RPMI8226 (cell line): ENCODE data around the gene EGFLAM.
"Not testable (repeated sequence)": the region's sequence is repeated elsewhere in the genome, so short reads cannot be mapped to it uniquely, and the experiment has no call there.

ENCODE experiments used
- DNase-seq: peaks from one replicate; pipeline ENCODE4 v3.0.0-alpha.2; 2015

EGFLAM gene

DNA sequence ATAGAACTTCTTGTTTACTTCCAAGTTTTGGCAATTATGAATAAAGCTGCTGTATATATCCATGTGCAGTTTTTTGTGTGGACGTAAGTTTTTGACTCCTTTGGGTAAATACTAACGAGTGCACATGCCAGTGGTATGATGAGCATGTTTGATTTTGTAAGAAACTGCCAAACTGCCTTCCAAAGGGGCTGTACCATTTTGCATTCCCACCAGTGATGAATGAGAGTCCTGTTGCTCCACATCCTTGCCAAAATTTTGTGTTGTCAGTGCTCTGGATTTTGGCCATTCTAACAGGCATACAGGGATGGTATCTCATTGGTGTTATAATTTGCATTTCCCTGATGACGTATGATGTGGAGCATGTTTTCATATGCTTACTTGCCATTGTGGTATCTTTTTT, 73.5 kb downstream of the EGFLAM start:
- DNase-seq = no peak

DNA sequence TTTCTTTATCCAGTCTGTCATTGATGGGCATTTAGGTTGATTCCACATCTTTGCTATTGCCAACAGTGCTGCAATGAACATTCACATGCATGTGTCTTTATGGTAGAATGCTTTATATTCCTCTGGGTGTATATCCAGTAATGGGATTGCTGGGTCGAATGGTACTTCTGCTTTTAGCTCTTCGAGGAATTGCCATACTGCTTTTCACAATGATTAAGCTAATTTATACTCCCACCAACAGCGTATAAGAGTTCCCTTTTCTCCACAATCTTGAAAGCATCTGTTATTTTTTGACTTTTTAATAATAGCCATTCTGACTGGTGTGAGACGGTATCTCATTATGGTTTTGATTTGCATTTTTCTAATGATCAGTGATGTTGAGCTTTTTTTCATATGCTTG, 74.8 kb downstream of the EGFLAM start:
- not testable (repeated sequence) for DNase-seq

DNA sequence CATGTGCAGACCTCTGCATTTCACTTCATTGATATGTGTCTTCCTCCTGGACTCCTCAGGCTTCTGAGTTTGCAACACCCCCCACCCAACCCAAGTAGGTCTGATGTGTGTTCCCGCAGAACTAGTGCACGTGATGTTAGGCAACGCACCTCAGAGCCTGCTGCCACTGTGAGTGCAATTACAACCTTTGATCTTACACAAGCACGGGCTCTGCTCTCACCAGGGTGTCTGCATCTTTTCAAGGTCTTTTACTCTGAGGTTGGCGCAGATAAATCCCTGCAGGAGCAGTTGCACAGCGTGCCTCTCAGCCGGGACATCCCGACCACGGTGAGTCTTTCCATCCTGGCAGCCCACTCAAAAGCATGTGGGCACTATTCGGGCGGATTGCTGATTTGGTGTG, 80.1 kb downstream of the EGFLAM start:
- no peak for DNase-seq

DNA sequence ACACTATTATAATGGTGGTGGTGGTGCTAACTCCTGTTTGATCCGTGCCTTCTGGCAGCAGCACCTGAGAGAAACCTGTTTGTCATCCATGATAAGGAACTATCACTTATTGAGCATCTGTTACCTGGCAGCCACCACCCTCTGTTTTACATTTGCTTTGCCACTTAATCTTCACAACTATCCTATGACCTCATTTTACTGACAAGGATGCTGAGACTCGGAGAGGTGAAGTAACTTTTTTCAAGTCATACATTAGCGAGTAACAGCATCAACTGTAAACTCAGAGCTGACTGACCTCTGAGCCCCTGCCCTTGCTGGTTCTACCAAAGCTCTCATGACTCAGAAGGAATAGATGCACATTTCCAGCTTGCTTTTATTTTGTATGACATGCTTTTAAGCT, 81.1 kb downstream of the EGFLAM start:
- DNase-seq = no peak

DNA sequence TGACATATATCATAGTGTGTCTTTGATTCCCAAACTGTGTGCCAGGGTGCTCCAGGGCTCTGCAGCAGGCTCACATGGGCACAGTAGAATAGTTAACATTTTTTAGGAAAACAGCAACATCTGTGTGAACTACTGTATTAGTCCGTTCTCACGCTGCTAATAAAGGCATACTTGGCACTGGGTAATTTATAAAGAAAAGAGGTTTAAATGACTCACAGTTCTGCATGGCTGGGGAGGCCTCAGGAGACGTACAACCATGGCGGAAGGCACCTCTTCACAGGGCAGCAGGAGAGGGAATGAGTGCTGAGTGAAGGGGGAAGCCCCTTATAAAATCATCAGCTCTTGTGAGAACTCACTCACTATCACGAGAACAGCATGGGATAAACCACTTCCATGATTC, 82.7 kb downstream of the EGFLAM start:
- DNase-seq = no peak

DNA sequence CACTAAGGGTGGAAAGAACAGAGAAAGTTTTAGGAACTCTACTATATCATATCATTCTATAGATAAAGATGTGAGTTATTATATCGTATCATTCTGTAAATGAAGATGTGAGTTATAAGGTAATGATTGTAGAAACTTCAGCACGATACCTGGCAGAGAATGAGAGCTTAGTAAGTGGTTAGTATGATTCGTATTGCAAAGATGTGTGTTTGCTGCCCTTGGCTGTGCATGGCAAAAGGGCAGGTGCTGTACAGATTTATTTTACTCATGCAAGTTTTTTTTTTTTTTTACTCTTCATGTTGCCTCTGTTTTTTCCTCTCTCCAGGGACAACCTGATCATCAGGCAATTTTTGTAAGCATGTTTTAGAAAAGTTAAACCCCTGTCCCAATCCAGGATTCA, 83.3 kb downstream of the EGFLAM start:
- no peak for DNase-seq

DNA sequence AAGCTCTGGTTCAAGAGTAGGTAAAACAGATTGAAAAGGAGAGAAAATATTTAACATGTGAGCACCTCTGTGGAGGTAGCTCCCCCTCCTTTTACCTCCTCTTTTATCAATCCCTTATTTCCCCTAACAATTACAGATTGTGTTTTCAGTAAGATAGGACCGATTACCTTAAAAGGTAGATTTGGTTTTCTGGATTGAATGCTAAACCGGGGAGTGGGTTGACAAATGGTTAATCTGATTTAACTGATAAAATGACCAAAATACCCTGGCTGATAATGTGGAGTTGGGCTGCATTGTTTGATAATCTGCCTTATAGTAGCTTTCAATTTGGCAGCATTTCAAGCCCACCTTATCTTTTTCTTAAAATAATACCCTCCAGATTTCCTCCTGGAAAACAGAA, 83.9 kb downstream of the EGFLAM start:
- no peak for DNase-seq

DNA sequence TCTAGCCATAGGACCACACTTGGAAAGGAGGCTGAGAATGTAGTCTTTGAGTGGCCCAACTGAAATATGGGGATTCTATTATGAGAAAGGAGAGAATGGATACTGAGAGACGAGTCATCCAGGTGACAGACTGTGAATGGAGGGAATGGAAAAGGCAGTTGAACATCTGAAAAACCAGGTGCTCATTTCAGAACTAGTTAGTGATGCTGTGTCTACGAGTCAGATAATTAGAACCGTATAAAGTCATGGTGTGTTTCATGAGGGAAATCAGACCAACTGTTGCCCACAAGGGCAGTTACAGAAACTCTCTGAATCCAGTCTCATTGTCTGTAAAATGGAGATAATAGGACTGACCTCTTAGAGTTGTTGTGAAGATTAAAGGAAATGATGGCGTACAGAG, 86.5 kb downstream of the EGFLAM start:
- no peak for DNase-seq

DNA sequence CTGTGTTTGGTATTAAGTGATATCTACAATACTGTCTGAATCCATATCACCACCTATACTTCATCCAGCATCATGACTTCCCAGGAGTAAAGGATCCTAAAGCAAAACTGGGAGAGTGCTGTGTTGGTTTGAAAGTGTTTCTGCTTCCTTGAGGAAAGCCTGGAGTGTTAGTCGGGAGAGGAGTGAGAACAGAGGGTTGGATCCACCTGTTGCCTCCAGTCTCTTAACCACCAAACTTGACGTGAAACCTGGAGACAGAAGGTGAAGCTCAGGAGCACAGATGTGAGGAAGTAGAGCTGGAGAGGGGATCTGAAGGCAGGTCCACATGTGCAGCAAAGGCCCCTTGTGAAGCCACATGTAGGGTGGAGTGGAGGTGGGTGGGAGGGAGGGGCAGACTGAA, 88.2 kb downstream of the EGFLAM start:
- DNase-seq = no peak

DNA sequence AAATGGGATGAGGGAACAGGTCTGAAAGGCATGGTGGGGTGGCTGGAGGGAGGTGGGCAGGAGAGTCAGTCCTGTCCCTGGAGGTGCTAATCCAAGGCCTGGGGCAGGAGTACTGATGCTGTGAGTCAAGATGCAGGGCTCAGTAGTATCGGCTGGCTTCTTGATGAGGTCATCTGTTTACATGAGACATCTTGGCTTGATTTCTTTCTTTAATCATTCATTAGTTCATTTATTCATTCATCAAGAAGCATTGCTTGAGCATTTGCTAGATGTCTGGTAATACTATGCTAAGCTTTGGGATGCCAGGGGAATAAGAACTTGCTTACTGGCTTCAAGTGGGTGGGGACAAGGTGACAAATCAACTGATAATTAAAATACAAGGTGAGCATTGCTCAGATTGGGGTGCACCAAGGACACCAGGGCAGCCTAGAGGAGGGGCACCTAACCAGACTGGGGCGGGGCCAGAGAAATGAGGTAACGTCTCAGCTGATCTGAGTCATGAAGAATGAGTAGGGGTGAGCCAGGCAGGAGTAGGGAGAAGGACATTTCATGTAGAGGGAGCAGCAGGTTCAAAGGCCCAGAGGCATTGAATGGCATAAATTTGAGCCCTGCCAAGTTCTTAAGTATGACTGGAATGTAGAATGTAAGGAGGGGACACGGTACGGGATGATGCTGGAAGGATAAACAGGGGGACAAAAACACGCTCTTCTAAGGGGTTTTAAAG, 88.8 kb downstream of the EGFLAM start:
- DNase-seq = no peak

DNA sequence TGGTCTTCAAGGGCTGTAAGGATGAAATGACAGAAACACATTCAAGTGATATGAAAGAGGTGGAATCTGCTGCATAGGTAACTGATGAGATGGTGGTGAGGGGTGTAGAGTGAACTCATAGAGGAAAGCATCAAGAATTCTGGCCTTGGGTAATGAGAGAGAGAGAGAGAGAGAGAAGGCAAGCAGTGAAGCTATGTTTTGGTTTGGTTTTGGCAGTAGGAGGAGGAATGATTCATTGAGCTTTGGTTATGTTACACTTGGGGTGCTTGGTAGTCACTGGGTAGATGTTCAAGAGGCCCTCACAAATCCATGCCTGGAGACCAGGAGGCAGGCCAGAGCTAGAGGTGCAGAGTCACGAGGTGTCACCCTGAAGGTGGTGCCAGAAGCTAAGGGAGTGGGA, 89.5 kb downstream of the EGFLAM start:
- DNase-seq = no peak

DNA sequence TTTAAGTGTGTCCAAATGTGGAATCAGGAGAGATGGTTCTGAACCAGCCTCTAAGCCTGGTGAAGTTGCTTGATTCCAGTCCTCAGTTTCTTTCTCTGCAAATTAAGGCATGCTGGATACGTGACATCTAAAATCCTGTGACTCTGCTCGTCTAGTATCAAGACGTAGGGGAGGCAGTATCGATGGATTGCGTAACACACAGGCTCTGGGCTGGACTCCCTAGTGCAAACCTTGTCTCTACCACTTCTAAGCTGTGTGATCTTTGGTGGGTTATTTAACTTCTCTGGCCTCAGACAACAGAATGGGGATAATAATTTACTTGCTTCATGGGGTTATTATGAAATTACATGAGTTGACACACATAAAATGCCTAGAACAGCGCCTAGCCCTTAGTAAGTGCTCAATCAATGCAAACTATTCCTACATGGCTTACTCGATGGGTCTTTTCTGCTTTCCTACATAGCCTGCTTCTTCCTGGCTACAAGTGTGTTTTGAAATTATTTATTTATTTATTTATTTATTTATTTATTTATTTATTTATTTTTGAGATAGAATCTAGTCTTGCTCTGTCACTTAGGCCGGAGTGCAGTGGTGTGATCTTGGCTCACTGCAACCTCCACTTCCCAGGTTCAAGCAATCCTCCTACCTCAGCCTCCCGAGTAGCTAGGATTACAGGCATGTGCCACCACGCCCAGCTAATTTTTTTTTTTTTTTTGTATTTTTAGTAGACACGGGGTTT, 102.1 kb downstream of the EGFLAM start:
- DNase-seq = no peak

DNA sequence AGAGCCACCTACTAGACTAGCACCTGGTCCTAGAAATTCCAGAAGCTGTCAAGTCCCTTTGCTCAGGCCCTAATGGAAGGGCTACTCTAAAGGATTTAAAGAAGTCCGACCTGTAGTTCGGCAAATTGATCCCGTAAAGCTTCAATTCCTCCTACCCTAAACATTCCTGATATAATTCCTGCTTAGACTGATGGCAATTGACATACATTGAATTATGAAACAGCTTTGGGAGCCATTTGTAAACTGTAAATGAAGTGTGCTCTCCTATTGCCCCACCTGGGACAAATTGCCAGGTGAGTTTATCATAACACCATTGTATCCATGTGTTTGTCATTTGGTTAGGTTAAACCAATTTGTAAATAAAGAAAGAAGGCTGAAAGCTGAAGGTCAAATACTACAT, 104.4 kb downstream of the EGFLAM start:
- DNase-seq = no peak

DNA sequence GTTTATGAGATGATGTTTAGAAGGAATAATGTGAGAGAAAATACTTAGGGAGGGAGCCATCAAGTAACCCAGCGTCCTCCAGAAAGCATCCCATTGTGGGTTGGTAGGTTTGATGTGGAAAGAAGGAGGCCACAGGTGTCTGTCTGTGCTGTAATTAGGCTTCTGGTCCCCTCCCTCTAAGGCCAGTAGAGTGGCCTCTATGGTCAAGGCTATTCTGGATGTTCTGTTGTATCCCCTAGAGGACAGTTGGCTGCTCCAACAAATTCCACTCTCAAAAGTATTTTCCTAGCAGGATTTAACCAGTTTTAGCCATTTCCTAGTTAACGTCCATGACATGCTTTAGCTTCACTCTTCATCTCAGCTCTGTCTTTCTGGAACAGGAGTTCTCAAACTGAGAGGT, 106.5 kb downstream of the EGFLAM start:
- no peak for DNase-seq

DNA sequence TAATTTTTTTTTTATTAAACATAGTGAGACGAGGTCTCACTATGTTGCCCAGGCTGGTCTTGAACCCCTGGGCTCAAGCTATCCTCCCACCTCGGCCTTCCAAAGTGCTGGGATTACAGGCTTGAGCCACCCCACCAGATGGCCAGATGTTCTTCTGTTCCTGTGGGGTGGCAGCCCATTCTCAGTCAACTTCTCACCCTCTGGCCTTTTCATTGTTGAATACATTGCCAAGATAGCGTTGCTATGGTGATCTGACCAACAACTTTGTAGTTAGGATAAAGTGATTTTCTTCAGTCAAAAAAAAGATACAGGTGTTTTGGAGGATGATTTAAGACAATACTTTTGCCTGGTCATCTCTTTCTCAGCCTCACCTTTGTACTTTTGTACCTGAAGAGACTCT, 109.1 kb downstream of the EGFLAM start:
- DNase-seq = no peak

DNA sequence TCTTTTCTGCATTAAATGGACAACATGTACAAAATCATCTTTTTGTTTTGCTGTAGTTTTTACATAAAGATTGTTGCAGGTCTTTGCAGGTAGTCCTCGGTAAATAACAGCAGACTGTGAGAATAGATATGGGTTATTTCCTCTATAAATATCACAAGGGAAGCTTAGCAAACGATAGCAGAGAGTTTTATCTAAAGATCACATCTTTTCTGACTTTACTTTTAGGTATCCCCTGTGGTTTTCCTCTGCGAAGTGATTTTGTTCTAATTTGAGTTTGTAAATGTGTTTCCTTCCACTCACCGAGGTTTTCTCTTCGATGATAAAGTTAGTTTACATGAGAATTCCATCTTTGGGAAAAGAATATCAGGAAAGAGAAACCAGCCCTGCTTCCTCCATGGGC, 109.6 kb downstream of the EGFLAM start:
- no peak for DNase-seq

DNA sequence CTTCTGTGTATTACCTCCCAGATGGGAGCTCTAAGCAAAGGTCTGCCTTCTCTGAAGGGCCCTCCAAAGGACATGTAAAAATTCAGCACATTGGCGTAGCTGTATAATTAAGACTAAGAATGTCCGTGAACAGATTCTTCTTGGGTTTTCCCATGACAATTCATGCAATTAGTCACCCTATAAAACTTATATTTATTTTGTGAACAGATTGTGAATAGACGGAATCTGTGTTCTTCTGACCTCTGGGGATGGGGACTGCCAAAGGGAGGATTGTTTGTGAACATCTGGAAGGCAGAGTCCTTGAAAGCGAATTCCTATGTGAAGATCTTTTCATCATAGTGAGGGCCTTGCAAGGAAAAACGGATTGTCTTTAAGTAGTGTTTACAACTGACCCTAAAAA, 111.3 kb downstream of the EGFLAM start:
- no peak for DNase-seq

DNA sequence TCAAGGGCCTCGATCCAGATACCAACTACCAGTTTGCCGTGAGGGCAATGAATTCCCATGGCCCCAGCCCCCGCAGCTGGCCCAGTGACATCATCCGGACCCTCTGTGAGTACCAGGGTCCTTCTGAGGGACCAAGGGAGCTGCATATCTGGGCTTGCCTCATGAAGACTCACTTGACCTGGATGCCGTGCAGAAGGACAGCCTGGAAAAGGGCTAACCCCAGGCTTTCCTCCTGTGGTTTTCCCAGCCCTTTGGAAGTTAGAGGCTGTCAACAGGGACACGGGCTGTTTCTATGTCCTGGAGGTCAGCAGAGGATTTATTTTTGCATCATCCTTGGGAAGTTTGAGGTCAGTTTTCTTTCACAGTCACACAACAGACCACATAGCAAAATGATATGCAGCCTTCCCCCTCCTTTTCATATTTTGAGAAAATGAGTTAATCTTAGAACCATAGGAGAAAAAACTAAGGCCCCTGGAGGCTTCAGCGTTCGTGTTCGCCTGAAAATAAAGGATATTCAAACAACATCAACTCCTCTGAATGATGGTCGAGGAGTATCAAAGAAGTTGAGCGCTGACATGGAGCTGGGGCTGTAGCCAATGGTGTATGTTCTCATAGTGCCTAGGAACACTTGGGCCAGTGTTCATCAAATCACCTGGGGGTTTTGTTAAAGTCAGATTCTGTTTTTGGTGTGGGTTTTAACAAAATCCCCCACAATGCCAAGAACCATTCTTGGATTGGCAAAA, 112.2 kb downstream of the EGFLAM start:
- no peak for DNase-seq

DNA sequence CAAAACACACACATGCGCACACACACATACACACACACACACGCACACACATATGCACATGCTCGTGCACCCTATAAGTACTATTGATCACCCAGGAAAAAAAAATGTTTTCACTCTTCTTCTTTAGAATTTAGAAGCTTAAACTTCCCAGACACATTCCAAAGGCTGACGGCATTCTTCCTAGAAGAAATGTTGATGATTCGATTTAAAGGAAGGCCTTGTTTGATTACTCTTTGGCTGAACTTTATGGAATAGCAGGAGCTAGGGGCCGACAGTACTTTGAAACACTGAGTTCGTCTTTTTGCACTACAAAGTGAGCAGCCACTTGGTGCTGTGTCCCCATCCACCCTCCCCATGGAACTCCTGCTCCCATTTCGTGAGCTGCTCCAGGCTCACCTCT, 113.2 kb downstream of the EGFLAM start:
- DNase-seq = no peak

DNA sequence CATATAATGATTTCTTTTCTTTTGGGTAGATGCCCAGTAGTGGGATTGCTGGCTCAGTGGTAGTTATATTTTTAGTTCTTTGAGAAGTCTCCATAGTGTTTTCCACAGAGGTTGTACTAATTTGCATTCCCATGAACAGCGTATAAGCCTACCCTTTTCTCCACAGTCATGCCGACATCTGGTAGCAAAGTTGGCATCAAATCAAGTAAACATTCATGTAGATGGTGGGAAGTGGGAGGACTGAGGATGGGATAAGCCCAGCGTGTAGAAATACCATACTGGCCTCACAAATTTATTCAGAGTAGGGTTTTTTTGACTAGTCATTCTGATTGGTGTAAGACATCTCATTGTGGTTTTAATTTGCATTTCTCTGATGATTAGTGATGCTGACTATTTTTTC, 115.4 kb downstream of the EGFLAM start:
- no peak for DNase-seq

DNA sequence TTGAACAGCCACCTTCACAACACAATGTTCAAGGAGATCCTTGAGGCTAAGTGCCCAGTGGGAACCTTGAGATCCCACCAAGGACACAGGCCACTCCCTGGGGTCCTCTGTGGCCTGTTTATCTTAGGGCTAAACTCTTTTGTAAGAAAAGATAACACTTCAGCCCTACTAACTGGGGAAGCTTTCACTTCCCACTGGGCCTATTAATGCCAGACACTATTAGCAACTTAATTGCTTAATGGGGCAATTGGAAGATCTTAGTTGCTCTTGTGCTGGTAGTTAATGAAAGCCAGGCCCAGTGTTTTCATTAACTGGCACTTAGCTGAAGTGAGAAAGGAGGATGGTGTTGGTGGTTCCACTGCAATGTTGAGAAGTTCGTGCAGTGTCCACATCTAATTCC, 117.1 kb downstream of the EGFLAM start:
- DNase-seq = no peak

DNA sequence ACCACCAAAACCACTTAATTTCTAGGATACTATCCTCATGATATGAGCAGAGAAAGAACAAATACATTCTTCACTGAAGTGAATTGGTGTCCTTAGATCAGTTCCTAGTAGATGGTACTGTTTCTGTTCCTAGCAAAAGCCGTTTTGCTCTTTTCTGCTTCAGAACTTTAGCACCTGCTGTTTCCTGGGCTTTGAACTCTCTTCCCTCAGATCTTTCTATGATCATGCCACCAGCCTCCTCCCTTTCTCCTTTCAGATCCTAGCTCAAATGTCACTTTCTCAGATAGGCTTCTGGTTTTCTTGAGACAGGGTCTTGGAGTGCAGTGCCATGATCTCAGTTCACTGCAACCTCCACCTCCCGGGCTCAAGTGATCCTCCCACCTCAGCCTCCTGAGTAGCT, 118.0 kb downstream of the EGFLAM start:
- DNase-seq = no peak

DNA sequence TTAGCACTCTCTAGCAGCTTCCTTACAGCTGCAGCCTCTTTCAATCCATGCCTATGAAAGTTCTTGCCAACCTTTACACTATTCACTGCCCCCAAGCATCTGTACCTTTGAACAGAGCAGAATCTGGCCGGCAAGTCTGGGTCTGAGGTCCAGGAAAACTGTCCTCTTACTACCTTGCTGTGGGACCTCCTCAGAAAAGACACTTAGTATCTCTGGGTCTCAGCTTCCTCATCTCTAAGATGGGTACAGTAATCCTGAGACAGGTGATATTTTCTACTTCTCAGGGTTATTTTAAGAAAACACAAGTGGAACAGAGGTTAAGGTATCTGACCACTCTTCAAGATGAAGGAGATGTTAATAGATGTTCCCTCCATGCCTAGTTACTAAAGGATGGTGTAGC, 120.2 kb downstream of the EGFLAM start:
- DNase-seq = no peak

DNA sequence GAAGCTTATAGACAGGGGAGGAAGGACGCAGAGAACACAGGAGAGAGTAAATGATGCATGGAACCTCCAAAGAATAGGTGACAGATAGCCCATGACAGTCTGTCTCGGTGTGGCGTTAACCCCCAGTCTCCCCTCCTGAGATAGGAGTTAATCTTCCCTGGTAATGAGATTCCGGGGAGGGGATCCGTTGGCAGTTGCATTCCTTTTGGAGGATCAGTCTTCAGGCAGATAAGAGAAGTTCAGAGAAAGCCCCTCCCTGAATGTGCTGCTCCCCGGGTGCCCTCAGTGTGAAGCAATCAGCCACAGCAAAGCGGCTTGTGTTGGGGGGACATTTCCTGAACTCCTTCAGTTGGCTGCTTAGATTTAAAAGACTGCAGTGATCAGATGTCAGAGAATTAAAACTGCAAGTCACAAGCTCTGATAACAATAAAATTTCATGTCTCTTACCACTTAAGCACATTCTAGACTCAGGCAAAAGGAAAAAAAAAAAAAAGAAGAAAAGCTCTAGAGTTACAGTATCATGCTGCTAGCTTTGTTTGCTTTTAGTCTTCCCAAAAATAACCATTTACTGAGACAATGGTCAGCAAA, 121.1 kb downstream of the EGFLAM start:
- DNase-seq = no peak
